HG02678 (cell line): ENCODE data around the gene RTTN.

Source experiments
- ATAC-seq: cut with Tn5 transposase; IDR thresholded peaks from one replicate; pipeline ENCODE4 v1.9.1; 2021; ENCODE audit warnings: mild to moderate bottlenecking, moderate library complexity; ENCODE audit not compliant: unreplicated experiment

The RTTN gene

DNA sequence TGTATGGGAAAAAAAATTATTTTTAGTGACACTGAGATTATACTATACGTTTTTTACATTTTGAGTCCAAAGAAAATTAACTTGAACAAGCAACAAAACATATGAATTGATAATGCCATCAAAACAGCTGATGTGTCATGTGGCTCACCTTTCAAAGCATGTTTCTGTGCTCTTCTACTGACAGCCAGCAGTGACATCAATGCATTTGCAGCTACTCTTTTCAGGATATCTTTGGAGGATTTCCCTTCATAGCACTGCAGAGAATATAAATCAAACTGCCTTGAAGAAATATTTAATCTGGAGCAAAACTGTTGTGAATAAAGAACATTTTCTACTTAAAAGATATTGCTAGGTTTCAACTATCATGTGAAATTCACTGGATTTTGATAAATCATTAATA is 174.8 kb downstream of the RTTN start:
- ATAC-seq: no peak

DNA sequence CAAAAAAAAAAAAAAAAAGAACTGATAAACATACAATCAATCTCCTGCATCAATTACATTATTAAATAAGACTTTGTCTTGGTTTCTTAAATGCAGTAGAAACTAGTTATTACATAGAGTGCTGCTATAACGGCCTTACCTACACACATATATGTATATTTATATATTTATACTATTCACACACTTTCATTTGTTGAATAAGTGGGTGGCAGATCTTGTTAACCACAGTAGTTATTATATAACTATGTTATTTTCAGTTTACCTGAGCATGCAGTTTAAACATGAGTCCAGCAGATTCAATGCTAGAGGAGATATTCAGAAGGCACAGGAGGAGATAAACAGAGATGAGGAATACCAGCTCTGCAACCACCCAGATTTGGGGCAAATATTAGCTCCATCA is 176.3 kb downstream of the RTTN start:
- ATAC-seq: peak; percentile 49

DNA sequence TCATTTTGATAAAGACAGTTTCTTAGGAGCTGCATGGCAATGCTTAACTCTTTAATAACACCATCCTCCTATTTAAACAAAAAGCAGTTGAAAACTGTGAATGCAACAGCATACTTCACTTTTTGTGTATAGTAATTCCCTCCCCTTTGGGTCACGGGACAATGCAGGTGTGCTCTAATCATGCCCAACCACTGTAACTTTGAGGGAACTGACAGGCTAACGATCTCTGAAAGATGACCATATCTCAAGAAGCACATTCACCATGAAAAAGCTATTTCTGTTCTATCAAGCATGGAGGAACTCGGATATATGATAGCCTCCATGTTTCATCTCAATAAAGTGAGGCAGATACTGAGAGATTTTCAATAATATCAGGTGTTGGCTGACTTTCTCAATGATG is 176.8 kb downstream of the RTTN start:
- ATAC-seq: peak; percentile 86

DNA sequence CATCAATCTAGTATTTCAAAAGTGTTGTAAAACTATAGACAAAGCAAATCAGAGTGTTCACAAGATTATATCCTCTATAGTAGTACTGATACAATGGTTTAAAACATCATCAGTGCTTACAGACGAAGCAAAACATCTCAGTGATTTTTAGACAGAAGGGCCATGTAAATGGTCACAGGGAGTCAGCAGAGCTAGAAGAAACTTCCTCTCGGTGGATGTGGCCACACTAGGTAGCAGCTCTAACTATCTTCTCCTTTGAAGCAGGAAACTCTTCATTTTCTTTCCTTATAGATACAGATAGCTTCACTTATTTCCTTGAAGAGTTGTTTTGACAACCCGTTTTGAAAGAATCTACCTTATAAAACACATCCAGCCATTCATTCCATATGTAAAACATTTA is 177.4 kb downstream of the RTTN start:
- peak; percentile 44 for ATAC-seq

DNA sequence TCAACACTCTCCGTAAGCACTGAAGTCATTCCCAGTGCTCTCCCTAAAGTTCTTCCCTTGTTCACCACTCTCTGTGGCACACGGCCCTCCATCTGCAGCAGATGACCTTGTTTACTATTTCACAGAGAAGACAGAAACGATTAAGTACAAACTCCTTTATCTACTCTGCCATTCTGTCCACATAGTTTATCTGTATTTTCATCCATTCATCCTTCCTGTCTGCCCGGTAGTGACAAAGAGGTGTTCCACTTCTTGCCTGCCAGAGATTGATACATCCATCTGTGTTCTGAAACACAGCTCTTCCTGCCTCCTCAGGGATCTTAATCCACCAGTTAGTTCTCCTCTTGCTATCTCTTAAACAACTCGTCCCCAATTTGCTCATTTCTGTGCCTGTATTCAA is 179.9 kb downstream of the RTTN start:
- no peak for ATAC-seq

DNA sequence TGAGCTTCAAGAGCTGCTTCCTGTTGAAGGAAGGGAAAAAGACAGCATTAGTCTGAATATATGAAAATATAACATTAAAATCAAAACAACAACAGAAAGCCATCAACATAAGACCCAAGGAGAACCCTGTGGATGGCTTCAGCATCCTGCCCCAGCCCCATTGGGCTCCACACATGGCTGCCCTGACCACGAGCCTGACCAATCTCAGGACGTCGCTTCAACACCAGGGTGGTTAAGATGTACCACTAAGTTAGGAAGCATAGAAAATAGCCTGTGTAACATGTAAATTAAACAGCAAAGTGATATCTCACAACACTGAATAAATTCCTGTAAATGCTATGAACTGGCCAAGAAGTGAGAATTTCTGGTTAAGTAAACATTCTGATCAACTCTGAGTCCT is 180.7 kb downstream of the RTTN start:
- ATAC-seq: no peak

DNA sequence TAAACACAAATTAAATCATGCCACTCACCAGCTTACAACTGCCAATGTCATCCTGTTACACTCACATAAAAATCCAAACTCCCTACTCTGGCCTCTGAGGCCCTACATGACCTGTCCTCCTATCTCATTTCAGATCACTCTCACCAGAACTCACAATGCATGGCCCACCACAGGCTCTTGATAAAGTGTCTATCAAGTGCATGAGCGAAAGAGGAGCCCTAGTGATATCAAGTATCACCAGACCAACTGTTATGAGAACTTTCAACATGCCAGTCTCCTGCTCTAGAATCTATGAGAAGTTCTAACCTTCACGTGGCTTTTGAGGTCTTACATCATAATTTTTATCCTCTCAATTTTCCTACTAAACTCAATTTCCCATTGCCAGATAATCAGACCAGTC is 181.4 kb downstream of the RTTN start:
- no peak for ATAC-seq

DNA sequence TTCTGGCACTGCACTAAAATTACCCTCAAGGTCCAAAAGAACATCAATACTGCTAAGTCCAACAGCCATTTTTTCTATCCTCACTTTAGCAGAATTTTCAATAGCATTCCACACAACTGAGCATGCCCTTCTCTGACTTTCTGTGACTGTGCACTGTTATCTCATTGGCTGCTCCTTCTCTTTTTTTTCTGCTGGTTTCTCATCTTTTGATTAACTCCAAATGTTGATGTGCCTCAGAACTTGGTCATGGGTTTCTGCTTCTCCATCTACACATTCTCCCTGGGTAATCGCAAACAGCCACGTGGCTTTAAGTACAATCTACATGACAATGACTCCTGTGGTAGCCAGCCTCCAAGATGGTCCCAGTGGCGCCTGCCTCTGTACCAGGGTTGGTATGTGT is 182.9 kb downstream of the RTTN start:
- no peak for ATAC-seq

DNA sequence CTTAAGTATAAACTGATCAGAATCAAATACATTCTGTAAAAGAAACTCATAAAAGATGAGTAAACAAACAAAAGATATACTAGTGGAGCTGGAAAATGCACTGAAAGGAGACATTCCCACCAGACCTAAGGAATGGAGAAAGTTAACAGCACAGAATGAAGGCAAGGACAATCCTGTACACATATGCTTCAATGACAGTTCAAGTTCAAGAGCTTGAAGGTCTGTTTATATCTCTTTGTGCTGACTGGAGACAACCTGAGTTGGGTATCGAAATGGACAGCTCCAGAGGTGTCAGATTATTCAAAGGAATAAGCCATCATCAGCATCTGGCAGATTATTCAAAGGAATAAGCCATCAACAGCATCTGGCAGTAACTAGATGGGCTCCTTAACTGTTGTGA is 184.0 kb downstream of the RTTN start:
- no peak for ATAC-seq

DNA sequence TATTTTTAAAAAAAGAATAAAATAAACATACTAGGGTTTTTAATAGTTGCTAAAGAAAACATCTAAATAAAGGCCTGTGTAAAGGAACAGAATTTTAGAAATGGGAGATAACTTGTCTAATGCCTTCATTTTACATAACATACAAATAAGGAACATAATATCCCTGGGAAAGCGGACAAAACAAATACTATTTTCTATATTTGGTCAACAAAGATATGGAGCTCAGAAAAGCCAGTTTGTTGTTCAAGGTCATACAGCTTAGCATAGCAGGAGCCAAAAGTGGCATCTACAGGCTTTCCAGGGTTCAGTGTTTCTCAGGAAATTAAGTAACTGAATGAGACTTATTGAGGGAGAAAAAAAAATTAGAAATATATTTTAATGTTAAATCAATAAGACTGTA is 184.4 kb downstream of the RTTN start:
- ATAC-seq: no peak

DNA sequence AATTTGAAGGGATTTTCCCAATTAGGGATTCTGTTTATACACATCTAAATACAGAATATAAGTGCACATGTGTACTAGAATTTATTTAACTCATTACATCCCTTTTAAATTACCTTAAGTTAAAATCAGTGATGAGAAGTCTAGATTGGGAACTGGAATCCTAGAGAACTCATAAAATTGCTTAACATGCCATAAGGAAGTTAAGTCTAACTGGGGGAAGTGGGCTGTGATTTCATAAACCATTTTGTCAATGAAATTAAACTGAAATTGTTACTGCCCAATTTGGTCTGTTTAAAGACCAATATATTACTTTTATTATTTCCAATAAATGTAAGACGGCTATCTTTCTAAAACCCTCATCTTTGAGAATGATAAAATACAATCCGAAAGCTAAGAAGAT is 185.5 kb downstream of the RTTN start:
- no peak for ATAC-seq

DNA sequence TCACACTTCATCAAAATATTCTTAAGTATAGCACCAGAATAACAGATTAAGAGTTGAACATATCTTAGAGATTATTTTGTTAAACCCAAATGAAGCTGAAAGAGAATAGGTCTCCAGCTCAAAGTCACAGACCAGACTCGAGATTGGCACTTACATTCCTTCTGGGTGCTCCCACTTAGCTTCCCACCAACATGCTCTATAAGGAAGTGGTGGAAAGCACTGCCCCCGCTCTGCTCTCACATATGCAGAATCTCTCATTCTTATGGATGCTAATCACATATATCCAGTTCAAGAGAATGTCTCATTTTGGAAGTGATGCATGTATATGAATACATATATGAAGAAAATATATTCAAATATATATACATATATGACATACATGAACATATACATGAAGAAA is 186.4 kb downstream of the RTTN start:
- ATAC-seq: no peak

DNA sequence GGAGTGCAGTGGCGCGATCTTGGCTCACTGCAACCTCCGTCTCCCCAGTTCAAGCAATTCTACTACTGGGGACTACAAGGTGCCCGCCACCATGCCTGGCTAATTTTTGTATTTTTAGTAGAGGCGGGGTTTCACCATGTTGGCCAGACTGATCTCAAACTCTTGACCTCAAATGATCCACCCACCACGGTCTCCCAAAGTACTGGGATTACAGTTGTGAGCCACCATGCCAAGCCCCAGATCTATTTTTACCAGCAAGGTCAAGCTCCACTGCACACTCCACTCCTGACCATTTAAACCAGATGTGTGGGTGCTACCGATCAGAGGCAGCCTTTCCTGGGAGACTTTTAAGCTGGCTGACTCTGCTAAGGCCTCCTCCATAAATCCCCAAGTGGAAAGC is 190.4 kb downstream of the RTTN start:
- no peak for ATAC-seq

DNA sequence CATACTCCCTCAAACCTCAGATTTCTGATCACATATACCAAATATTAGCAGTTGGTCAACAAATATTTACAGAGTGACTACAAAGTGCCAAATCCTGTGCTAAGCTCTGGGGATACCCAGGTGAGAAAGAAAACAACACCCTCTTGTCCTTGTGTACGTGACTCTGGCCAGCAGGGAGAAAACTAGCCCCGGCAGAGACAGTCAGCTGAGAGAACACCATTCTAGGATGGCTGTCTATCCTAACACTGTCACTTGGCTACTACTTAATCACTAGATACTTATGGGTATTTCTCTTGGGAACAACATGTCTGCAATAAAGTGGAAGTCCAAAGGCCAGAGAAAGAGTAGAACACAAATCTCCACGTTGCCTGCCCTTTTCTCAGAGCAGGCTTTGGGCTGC is 199.9 kb downstream of the RTTN start:
- no peak for ATAC-seq

DNA sequence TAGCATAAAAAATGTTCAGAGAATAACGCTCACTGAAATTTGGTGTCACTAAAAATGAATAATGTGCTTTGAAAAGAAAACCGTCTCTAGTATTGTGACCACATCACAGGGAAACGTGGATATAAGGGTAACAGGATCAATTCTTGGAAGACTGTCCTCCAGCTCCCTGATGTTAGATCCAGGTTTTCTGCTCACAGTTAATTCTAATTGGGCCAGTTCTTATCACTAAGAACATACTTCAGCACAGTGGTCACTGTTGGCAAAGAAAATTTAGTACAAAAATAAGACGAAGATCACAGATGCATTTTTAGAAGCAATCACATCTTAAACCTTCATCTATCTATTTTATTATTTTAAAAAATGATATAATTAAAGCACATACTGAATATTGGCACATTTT is 200.8 kb downstream of the RTTN start:
- ATAC-seq: no peak

DNA sequence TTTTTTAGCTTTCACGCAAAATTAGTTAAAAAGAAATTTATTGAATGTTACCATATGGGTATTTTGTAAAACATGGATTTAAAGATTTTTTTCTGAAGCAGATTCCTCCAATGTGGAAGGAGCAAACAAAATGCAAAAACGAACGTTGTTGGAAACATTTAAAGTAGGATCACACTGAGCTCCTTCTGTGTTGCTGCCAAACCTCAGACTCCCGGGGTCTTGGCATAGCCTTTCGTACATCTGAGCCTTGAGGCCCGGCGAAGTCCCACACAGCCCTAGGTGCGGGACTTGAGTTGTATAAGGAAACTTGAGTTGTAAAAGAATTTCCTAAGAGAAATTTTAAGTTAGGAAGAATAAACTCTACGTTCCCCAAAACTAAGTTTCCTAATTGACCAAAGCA is 205.8 kb downstream of the RTTN start:
- ATAC-seq: no peak

DNA sequence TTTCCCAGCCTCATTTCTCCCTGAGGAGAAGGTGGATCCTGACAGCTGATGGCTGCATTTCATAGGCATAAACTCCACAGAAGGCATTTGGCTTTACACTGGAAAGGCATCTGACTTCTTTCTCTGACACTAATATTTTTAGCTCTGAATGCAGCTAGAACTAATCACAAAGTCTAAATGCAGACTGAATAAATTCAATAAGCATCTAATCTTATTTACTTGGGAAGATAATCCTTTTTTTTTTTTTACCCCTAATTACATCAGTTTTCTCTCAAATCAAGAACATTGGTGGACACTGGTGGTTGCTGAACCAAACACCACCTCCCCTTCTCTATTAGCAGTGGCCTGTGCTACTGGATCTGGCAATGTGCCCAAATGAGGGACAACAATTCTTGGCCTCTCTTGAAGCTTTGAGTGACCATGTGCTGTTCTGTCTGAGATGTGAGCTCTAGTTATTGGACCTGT is 206.9 kb downstream of the RTTN start:
- no peak for ATAC-seq

DNA sequence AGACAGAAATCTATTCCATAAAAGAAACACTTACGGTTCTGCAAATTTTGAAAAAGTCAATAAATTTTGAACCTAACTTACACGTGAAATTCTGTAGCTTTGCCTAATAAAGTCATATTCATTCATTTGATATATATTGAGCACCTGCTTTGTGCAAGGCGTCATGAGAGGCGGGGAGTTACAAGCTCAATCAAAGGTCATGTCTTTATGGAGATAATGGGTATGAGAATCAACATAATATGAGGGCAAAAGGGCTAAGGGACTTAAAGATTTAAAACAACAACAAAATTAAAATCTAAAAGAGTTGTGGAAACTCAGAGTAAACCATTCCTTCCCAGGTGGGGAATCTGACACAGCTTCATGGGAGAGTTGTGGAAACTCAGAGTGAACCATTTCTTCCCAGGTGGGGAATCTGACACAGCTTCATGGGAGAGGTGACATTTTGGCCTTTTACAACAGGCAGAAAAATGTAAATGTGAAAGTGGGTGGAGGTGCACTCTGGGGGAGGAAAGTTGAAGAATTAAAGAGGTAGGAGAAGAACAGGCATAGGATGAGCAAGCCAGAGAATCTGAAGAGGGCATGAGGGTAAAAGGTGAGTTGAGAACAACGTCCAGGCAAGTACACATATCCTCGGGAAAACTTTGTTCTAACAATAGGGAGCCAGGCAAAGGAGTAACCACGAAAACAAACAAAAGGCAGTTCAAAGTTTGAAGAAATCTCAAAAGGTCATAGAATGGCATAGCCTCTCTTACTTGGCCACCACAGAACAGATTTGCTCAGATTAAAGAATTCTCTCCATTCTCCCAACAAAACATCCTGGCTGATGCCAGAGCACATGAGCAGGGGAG is 208.3 kb downstream of the RTTN start:
- no peak for ATAC-seq

DNA sequence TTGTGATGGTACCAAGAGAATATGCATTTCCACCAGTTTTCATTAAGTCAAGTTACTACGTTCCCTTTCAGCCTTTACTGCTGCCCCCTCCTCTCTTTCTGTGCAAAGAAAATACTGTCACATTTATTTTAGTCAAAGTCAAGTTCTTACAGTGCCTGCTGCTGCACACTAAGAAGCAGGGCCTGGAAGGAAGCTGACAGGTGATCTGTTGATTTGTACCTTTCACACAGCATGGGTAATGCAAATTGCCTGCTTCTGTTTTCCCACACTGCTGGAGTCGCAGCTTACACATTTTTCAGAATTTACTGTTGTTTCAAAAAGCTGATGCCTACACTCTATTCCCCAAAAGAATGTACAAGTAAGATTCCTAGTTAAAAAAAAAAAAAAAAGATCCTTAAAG is 209.1 kb downstream of the RTTN start:
- ATAC-seq: no peak

DNA sequence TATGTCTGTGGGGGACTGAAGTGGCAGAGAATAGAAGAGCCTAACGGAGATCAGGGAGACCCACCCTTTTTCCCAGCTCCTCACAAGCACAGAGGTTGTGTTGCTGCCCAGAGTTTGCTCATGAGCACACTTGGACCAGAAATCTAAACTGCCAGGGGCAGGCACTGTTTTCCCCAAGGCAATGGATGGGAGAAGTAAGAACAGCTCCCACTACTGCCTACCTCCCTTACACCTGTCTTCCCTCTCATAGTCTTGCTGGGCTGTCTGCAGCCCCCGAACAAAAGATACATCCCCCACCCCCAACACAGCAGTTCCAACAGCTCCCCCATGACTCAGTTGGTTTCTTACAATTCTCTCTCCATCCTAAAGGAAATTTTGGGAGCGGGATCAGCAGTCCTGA is 209.7 kb downstream of the RTTN start:
- no peak for ATAC-seq

DNA sequence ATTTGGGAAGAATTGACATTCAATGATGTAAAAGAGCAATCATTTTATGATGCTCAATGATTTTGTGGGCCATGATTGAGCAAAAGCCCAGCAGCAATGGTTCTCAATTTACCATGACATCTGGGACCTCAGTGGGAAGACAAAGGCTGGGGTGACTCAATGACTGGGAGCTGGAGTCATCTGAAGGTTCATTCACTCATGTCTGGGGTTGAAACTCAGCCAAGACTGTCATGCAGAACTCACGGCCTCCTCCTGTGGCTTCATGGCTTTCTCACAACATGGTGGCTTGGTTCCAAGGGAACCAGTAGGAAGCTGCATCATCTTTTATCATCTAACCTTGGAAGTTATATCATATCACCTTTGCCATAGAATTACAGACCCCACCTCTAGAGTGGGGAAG is 212.7 kb downstream of the RTTN start:
- ATAC-seq: no peak

DNA sequence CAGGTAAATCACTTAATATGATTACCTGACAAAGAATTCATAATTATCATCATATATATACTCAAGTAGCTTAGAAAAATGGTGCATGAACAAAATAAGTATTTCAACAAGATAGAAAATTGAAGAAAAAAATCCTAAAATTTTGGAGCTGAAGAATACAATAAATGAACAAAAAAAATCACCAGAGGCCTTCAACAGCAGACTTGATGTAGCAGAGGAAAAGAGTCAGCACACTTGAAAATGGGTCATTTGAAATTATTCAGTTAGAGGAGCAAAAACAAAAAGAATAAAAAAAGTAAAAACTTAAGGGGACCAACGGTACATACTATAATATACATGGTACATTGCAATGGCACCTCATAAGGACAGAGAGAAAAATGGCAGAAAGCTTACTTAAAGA is 217.6 kb downstream of the RTTN start:
- no peak for ATAC-seq

DNA sequence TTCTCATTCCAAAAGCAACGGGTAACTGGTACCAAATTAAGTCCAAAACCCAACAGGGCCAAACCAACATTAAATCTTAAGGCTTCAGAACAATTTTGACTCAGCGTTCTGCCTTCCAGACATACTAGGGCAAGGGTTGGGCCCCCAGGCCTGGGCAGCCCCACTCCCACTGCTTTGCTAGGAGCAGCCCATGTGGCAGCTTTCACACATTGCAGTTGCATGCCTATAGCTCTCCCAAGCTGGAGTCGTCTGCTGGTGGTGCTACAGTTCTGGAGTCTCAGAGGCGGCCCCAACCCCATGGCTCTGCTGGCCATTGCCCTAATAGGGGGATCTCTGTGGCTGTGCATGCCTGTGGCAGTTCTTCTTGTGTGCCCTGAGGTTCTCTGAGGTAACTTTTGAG is 220.2 kb downstream of the RTTN start:
- no peak for ATAC-seq
